H1 (cell line): ENCODE results near the gene PRRT2. TPM values are rescaled to one million over a fixed set of nuclear protein-coding genes. Genes with fewer than 3 reads are reported as not detected.

Experiments used
- CHD7 ChIP-seq: fragments of 300-600 bp; sonication (generic); IDR thresholded peaks from 2 replicates; pipeline ENCODE4 v1.7.1; 2012; ENCODE audit warnings: low read length, moderate library complexity, mild to moderate bottlenecking, inconsistent platforms; ENCODE audit not compliant: insufficient replicate concordance
- SP2 ChIP-seq: IDR thresholded peaks from 2 replicates; pipeline ENCODE4 v1.6.1; 2012; ENCODE audit warnings: mild to moderate bottlenecking, low read length, inconsistent platforms
- TCF12 ChIP-seq: IDR thresholded peaks from 2 replicates; pipeline ENCODE4 v1.6.1; 2011; ENCODE audit warnings: low read depth, mild to moderate bottlenecking, low read length
- polyA plus RNA-seq, 7 experiments: library from polyadenylated mRNA; depleted of rRNA in 3 of 7; stranded (reverse) in 5 of 7; unstranded in 2 of 7; fragments of >200 nt in 5 of 7; fragments of 200-250 nt in 2 of 7; gene quantifications; 1 replicate in 5 of 7; 2 replicates in 1 of 7; 4 replicates in 1 of 7; pipeline versions ENCODE4 v1.2.1 to v1.2.3, GENCODE V29; 2011 to 2013; ENCODE audit warnings: missing spikeins in 2 of 7, mixed read lengths in 2 of 7
- total RNA-seq: library from RNA; stranded (reverse); fragmentation: NEBNext Ultra II Directional; extraction: Animal tissue kit (Norgen Biotek cat#: 25700); gene quantifications from 2 replicates; pipeline ENCODE4 v1.2.1, GENCODE V29; 2021

Gene PRRT2
- total and polyA plus RNA-seq, 2 of the 8 experiments (the other 6 are each of a cell fraction or from before 2014, with no cell fraction given): 12.8 to 32.6 TPM

GRCh38 chr16:29840240-29840639 is 28.2 kb downstream of the PRRT2 start (continued):
- TF ChIP-seq CHD7 (no peak), SP2 (no peak), TCF12 (no peak)
